ENCODE results near the gene LRRFIP2.

LRRFIP2 gene

GRCh38 chr3:37014620-37015019 lies 159.8 kb downstream of the LRRFIP2 start:
- DNase-seq = no peak
